IMR-90 (cell line): Measurements from ENCODE around the gene SEPTIN8.

Source experiments
- CTCF ChIP-seq: conservative IDR thresholded peaks from 2 replicates; pipeline ENCODE4 v1.5.1; 2012; ENCODE audit warnings: mild to moderate bottlenecking, low read depth, low read length, improper control_type of control experiment
- MAFK ChIP-seq: IDR thresholded peaks from 2 replicates; pipeline ENCODE4 v1.6.1; 2012; ENCODE audit warnings: low read depth, low read length, improper control_type of control experiment
- MAZ ChIP-seq: IDR thresholded peaks from 2 replicates; pipeline ENCODE4 v1.6.1; 2012; ENCODE audit warnings: low read depth, mild to moderate bottlenecking, low read length, improper control_type of control experiment, moderate library complexity, borderline replicate concordance
- MXI1 ChIP-seq: IDR thresholded peaks from 2 replicates; pipeline ENCODE4 v1.6.1; 2012; ENCODE audit warnings: low read depth, mild to moderate bottlenecking, low read length, moderate library complexity, borderline replicate concordance
- RCOR1 ChIP-seq: IDR thresholded peaks from 2 replicates; pipeline ENCODE4 v1.6.1; 2012; ENCODE audit warnings: mild to moderate bottlenecking, low read length, improper control_type of control experiment; ENCODE audit not compliant: insufficient replicate concordance
- SMC3 ChIP-seq: fragments of 150-350 bp; IDR thresholded peaks from 2 replicates; pipeline ENCODE4 v1.6.1; 2016; ENCODE audit warnings: low read depth, mild to moderate bottlenecking, antibody characterized with exemption, low read length, moderate library complexity
- USF2 ChIP-seq: fragments of 150-350 bp; IDR thresholded peaks from 2 replicates; pipeline ENCODE4 v1.6.1; 2017; ENCODE audit warnings: mild to moderate bottlenecking, antibody characterized with exemption, low read length, low read depth

- TF ChIP-seq MXI1: no peak
- TF ChIP-seq RCOR1: no peak
- TF ChIP-seq CTCF: no peak
- TF ChIP-seq MAFK: no peak
- TF ChIP-seq MAZ: no peak
- no peak for TF ChIP-seq SMC3
- TF ChIP-seq USF2: no peak
Observed at GRCh38 chr5:132802044-132802684, 25.1 kb upstream of the SEPTIN8 start.
